ENCODE results near the gene CACNA1A.

CACNA1A gene

GRCh38 chr19:13353625-13354024 is 152.7 kb downstream of the CACNA1A start:
- no peak for DNase-seq (ENCODE audit: low read depth)
- no peak overlapping the region for H3K4me3 ChIP-seq (ENCODE audit: control insufficient read depth, low read depth, low read length)
- no peak for TF ChIP-seq CTCF (conservative IDR thresholded peaks at IDR 0.05; ENCODE audit: control insufficient read depth, insufficient read depth, low read depth, low read length)

GRCh38 chr19:13350759-13351158 is 155.5 kb downstream of the CACNA1A start:
- DNase-seq (ENCODE audit: low read depth), result peak; percentile 0
- no peak overlapping the region for H3K4me3 ChIP-seq (ENCODE audit: control insufficient read depth, low read depth, low read length)
- no peak for TF ChIP-seq CTCF (conservative IDR thresholded peaks at IDR 0.05; ENCODE audit: control insufficient read depth, insufficient read depth, low read depth, low read length)

GRCh38 chr19:13350072-13350471 is 156.2 kb downstream of the CACNA1A start:
- no peak for TF ChIP-seq CTCF (conservative IDR thresholded peaks at IDR 0.05; ENCODE audit: control insufficient read depth, insufficient read depth, low read depth, low read length)
- no peak overlapping the region for H3K4me3 ChIP-seq (ENCODE audit: control insufficient read depth, low read depth, low read length)
- no peak for DNase-seq (ENCODE audit: low read depth)

GRCh38 chr19:13347367-13347766 is 158.9 kb downstream of the CACNA1A start:
- no peak for DNase-seq (ENCODE audit: low read depth)
- TF ChIP-seq CTCF (conservative IDR thresholded peaks at IDR 0.05; ENCODE audit: control insufficient read depth, insufficient read depth, low read depth, low read length), result no peak
- H3K4me3 ChIP-seq (ENCODE audit: control insufficient read depth, low read depth, low read length), result no peak overlapping the region

- H3K4me3 ChIP-seq (ENCODE audit: control insufficient read depth, low read depth, low read length), result no peak overlapping the region
- TF ChIP-seq CTCF (conservative IDR thresholded peaks at IDR 0.05; ENCODE audit: control insufficient read depth, insufficient read depth, low read depth, low read length), result no peak
- no peak for DNase-seq (ENCODE audit: low read depth)
Observed at GRCh38 chr19:13343514-13343913, 162.8 kb downstream of the CACNA1A start.

GRCh38 chr19:13342672-13343071 is 163.6 kb downstream of the CACNA1A start:
- H3K4me3 ChIP-seq (ENCODE audit: control insufficient read depth, low read depth, low read length), result no peak overlapping the region
- TF ChIP-seq CTCF (conservative IDR thresholded peaks at IDR 0.05; ENCODE audit: control insufficient read depth, insufficient read depth, low read depth, low read length), result no peak
- no peak for DNase-seq (ENCODE audit: low read depth)

- DNase-seq (ENCODE audit: low read depth), result no peak
- TF ChIP-seq CTCF (conservative IDR thresholded peaks at IDR 0.05; ENCODE audit: control insufficient read depth, insufficient read depth, low read depth, low read length), result no peak
- no peak overlapping the region for H3K4me3 ChIP-seq (ENCODE audit: control insufficient read depth, low read depth, low read length)
Observed at GRCh38 chr19:13339869-13340268, 166.4 kb downstream of the CACNA1A start.
